ENCODE results near the gene THAP12. TPM values are rescaled to one million over a fixed set of nuclear protein-coding genes. Genes with fewer than 3 reads are reported as not detected.
A peak's percentile ranks its signal among the peaks of the same experiment; 100 is the strongest.

Gene THAP12
- total and polyA plus RNA-seq, 2 of the 13 experiments (the other 11 are each of a cell fraction or from before 2014, with no cell fraction given) = 18.8 to 51.3 TPM

DNA sequence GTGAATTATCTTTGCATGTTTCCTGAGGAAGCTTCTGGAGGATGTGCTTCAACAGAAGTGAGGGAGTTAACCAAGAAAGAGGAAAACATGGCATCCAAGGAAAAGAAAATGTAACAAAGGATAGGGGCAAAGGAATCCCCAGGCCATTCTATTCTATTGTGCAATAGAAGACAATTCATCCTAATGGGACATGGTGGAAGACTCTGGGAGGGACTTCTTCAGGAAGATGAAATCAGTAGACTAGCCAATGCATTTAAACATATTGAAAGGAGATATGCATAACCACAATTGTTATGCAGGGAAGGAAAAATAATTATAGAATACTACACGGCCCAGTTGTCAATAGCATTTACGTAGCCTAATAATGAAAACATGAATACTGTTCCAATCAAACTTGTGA, 55.7 kb downstream of the THAP12 start:
- intact Hi-C loops (cut with micrococcal nuclease; ENCODE audit: unreplicated experiment) = no loop called here

DNA sequence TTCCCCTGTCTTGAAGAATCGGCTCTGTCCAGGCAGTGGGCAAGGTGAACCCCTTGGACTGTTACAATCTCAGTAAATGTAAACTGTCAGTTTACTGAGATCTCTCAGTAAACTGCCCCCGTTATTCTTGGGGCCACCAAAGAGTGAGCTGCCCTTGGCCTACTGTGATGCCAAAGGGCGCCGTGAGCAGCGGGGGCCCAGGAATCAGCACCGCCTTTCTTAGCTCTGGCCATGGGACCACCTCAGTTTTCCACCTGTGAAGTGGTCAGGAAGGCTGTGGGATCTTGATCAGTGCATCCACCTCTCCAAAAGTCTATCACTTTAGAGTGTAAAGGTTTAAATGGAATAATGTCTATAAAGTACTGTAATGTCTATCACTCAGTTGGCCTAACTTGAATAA, 57.1 kb downstream of the THAP12 start:
- Histone ChIP-seq H3K36me3 (replicated peaks in 1 of 2; ENCODE audit: control insufficient read depth in 1 of 2, insufficient read depth in 2 of 2, low read length in 2 of 2) (no peaks in the 10 kb centered on the region), H3K4me3 (replicated peaks in 1 of 3; ENCODE audit: insufficient read depth in 1 of 3, low read depth in 2 of 3, low read length in 3 of 3) (no peak overlapping the region), H3K79me2 (ENCODE audit: insufficient read depth, low read length) (no peaks in the 10 kb centered on the region), H2AFZ (ENCODE audit: low read length) (no peak overlapping the region), H3K27me3 (ENCODE audit: control insufficient read depth in 1 of 2, insufficient read depth in 2 of 2, low read length in 2 of 2) (peaks cover 0 to 4% of the 10 kb centered on the region in 2 experiments; a peak in 2 of 5 replicates), H4K20me1 (ENCODE audit: insufficient read depth, low read length) (no peaks in the 10 kb centered on the region), H3K4me1 (ENCODE audit: insufficient read depth, low read length) (peaks cover 15% of the 10 kb centered on the region), H3K9ac (ENCODE audit: insufficient read depth, low read depth, low read length) (no peak overlapping the region), H3K27ac (ENCODE audit: extremely low read length, insufficient read depth, low read length) (no peak overlapping the region), H3K4me2 (ENCODE audit: low read depth, low read length) (no peak overlapping the region), H3K9me3 (ENCODE audit: low read length) (no peaks in the 10 kb centered on the region)
- 50% methylated on average over 3 of the region's 6 CpGs for WGBS (ENCODE audit: low lambda C conversion rate)
- TF ChIP-seq ZNF839 (CRISPR knock-in tag; IDR thresholded peaks at IDR 0.05; ENCODE audit: borderline replicate concordance) (no peak), ZNF546 (CRISPR knock-in tag; conservative IDR thresholded peaks at IDR 0.05) (no peak), MLLT10 (CRISPR knock-in tag; IDR thresholded peaks at IDR 0.05) (no peak), ZZZ3 (CRISPR knock-in tag; IDR thresholded peaks at IDR 0.05; ENCODE audit: borderline replicate concordance) (no peak), MED1 (CRISPR knock-in tag; IDR thresholded peaks at IDR 0.05) (no peak), TGIF2 (CRISPR knock-in tag; IDR thresholded peaks at IDR 0.05) (no peak), KLF15 (CRISPR knock-in tag; IDR thresholded peaks at IDR 0.05; ENCODE audit: borderline replicate concordance) (no peak), MTA3 (CRISPR knock-in tag; IDR thresholded peaks at IDR 0.05) (no peak), SAP130 (CRISPR knock-in tag; IDR thresholded peaks at IDR 0.05; ENCODE audit: low read depth) (no peak), ARHGAP35 (CRISPR knock-in tag; IDR thresholded peaks at IDR 0.05; ENCODE audit: borderline replicate concordance) (no peak), SMARCE1 (IDR thresholded peaks at IDR 0.05; ENCODE audit: borderline replicate concordance) (no peak), HNRNPH1 (optimal IDR thresholded peaks at IDR 0.05; ENCODE audit: low read depth, low read length) (no peak), NCOR1 (IDR thresholded peaks at IDR 0.05; ENCODE audit: borderline replicate concordance, low read length) (no peak), GATAD2A (CRISPR knock-in tag; IDR thresholded peaks at IDR 0.05) (no peak), ZSCAN20 (CRISPR knock-in tag; IDR thresholded peaks at IDR 0.05; ENCODE audit: borderline replicate concordance) (no peak)
- TF ChIP-seq, protein P1, sequence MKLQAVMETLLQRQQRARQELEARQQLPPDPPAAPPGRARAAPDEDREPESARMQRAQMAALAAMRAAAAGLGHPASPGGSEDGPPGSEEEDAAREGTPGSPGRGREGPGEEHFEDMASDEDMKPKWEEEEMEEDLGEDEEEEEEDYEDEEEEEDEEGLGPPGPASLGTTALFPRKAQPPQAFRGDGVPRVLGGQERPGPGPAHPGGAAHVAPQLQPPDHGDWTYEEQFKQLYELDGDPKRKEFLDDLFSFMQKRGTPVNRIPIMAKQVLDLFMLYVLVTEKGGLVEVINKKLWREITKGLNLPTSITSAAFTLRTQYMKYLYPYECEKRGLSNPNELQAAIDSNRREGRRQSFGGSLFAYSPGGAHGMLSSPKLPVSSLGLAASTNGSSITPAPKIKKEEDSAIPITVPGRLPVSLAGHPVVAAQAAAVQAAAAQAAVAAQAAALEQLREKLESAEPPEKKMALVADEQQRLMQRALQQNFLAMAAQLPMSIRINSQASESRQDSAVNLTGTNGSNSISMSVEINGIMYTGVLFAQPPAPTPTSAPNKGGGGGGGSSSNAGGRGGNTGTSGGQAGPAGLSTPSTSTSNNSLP (IDR thresholded peaks at IDR 0.05; ENCODE audit: low read depth, low read length) = no peak
- DNase-seq (ENCODE audit: low spot score) (no peak), FAIRE-seq (no peak), ATAC-seq (no peak)
- intact Hi-C loops (cut with micrococcal nuclease; ENCODE audit: unreplicated experiment) = no loop called here
- CTCF ChIA-PET (ENCODE audit: low intra/inter-chr PET ratio, low total read pairs) = no interaction called here
- BruUV-seq (replicated peaks) = no TSS peak
- in situ Hi-C loops (cut with HindIII; ENCODE audit: extremely low pct_ligation_motif_present, low pct_unique_long_range_greater_than_20kb) = no loop called here
- POLR2A ChIA-PET = no interaction called here

More for the DNA sequence above, 55.7 kb downstream of the THAP12 start:
- H3K9me3 ChIP-seq (ENCODE audit: low read length) = no peaks in the 10 kb centered on the region
- H3K27ac ChIP-seq (ENCODE audit: extremely low read length, insufficient read depth, low read length) = no peak overlapping the region
- H3K36me3 ChIP-seq (replicated peaks in 1 of 2; ENCODE audit: control insufficient read depth in 1 of 2, insufficient read depth in 2 of 2, low read length in 2 of 2) = no peaks in the 10 kb centered on the region
- TF ChIP-seq CEBPB (IDR thresholded peaks at IDR 0.05; ENCODE audit: borderline replicate concordance, low read depth, low read length) (peak; percentile 67), KDM2A (CRISPR knock-in tag; IDR thresholded peaks at IDR 0.05; ENCODE audit: borderline replicate concordance, low read depth) (no peak)
- in situ Hi-C loops (cut with HindIII; ENCODE audit: extremely low pct_ligation_motif_present, low pct_unique_long_range_greater_than_20kb) = no loop called here
- WGBS (ENCODE audit: low lambda C conversion rate) = 76% methylated on average over 2 of the region's 2 CpGs
- peaks cover 29% of the 10 kb centered on the region for H3K4me1 ChIP-seq (ENCODE audit: insufficient read depth, low read length)
- FAIRE-seq (no peak), DNase-seq (ENCODE audit: low spot score) (no peak), ATAC-seq (no peak)
- no TSS peak for BruUV-seq (replicated peaks)
- no peak overlapping the region for H3K4me2 ChIP-seq (ENCODE audit: low read depth, low read length)
- no peak overlapping the region for H3K9ac ChIP-seq (ENCODE audit: insufficient read depth, low read depth, low read length)
- H3K4me3 ChIP-seq (replicated peaks in 1 of 3; ENCODE audit: insufficient read depth in 1 of 3, low read depth in 2 of 3, low read length in 3 of 3) = no peak overlapping the region
- no peaks in the 10 kb centered on the region for H3K79me2 ChIP-seq (ENCODE audit: insufficient read depth, low read length)
- H2AFZ ChIP-seq (ENCODE audit: low read length) = no peak overlapping the region
- ChIA-PET CTCF (ENCODE audit: low intra/inter-chr PET ratio, low total read pairs) (no interaction called here), POLR2A (no interaction called here)
- H3K27me3 ChIP-seq (ENCODE audit: control insufficient read depth in 1 of 2, insufficient read depth in 2 of 2, low read length in 2 of 2) = peaks cover 0 to 4% of the 10 kb centered on the region in 2 experiments; a peak in 2 of 5 replicates
- no peaks in the 10 kb centered on the region for H4K20me1 ChIP-seq (ENCODE audit: insufficient read depth, low read length)

All from HepG2 (cell line).